ENCODE measurements around the gene DMP1.
"Not testable (repeated sequence)": the region's sequence is repeated elsewhere in the genome, so short reads cannot be mapped to it uniquely, and the experiment has no call there.

The DMP1 gene

DNA sequence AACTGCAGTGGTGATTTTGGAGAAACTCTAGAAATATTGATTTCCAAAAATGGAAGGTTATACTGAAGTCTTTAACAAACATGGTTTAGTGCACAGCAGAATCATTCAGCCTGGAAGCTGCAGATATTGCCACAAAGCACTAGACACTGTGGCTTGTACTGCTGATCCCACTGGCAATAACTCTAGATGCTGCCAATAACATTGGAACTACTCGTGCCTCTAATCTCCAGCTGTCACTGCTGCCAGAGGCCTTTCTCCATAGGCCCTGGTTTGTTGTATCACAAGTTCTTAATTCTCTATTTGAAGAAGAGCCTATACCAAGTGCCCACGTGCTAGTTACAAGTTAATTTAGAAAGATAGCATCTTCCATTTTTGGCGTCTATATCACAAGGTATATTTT lies 19.3 kb downstream of the DMP1 start:
- no peak overlapping the region for H3K4me3 ChIP-seq (ENCODE audit: control insufficient read depth, low read depth, low read length)
- TF ChIP-seq, protein P1, sequence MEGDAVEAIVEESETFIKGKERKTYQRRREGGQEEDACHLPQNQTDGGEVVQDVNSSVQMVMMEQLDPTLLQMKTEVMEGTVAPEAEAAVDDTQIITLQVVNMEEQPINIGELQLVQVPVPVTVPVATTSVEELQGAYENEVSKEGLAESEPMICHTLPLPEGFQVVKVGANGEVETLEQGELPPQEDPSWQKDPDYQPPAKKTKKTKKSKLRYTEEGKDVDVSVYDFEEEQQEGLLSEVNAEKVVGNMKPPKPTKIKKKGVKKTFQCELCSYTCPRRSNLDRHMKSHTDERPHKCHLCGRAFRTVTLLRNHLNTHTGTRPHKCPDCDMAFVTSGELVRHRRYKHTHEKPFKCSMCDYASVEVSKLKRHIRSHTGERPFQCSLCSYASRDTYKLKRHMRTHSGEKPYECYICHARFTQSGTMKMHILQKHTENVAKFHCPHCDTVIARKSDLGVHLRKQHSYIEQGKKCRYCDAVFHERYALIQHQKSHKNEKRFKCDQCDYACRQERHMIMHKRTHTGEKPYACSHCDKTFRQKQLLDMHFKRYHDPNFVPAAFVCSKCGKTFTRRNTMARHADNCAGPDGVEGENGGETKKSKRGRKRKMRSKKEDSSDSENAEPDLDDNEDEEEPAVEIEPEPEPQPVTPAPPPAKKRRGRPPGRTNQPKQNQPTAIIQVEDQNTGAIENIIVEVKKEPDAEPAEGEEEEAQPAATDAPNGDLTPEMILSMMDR (IDR thresholded peaks at IDR 0.05; ENCODE audit: control insufficient read depth, insufficient read depth, low read depth, low read length, missing control alignments), result no peak
- DNase-seq (ENCODE audit: low read depth), result no peak

DNA sequence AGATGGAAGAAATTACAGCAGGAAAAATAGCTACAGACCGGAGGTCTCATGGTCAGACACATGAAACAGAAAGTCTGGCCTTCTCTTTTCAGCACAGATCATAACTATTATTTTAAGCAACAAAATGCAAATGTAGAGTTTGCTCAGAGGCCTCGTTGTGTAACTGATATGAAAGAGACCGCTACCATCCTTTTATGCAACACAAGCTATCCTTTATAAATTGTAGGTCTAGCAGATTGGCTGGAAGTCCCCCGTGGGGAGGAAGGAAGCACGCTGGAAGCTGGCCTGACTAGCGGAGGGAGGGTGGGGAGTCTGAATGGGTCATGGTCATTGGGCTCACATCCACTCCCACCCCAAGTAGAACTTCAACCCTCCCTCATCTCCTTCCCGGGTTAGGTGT lies 27.7 kb downstream of the DMP1 start:
- TF ChIP-seq, protein P1 (IDR thresholded peaks at IDR 0.05; ENCODE audit: control insufficient read depth, insufficient read depth, low read depth, low read length, missing control alignments), result no peak
- no peak overlapping the region for H3K4me3 ChIP-seq (ENCODE audit: control insufficient read depth, low read depth, low read length)
- DNase-seq (ENCODE audit: low read depth), result no peak

DNA sequence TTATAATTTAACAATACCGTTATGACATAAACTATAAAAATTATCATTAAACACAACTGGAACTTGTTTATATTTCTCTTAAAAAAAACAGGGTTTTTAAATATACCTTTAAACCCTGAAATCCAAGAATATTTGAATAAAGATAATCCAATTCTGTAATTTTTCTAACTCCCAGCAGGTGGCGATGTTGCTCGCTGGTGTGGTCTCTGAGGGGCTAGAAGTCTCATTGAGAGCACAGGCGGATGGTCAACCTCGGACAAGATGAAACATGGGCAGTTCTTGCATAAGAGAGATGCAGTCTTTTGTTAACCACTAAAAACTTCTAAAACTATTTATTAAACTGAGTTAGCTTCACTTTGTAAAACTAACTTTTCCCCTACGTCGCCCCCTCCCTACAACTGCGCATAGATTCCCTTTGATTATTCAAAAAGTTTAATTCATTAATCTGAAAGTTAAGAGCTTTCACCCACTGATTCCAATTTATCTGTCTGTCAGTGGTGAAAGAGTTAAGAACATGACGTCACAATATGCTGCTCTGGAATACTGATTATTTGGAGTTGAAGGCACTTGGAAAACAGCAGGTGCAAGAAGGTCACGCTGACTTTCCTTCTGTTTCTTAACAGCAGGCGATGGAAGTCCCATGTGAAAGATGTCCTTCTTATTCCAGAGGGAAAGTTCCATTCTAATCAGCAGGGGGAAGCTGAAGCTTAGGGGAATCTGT lies 29.5 kb downstream of the DMP1 start:
- DNase-seq (ENCODE audit: low read depth), result peak; percentile 29
- no peak overlapping the region for H3K4me3 ChIP-seq (ENCODE audit: control insufficient read depth, low read depth, low read length)
- TF ChIP-seq, protein P1 (IDR thresholded peaks at IDR 0.05; ENCODE audit: control insufficient read depth, insufficient read depth, low read depth, low read length, missing control alignments), result peak; percentile 71

DNA sequence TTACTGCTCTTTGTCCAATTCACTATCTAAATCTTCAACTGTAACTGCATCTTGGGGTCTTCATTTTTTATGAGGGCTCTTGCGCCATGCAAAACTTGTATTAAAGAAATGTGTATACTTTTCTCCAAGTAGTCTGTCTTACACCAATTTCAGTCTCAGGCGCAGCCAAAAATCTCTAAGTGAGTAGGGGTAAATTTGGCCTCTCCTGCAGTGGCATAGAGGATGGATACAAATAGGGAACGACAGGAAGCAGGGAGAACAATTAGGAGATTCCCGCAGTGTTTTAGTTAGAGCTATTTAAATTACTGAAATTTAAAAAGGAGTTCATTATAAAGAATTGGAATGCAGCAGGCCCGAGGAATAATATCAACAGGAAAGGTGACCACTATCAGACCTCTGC lies 30.2 kb downstream of the DMP1 start:
- no peak for DNase-seq (ENCODE audit: low read depth)
- H3K4me3 ChIP-seq (ENCODE audit: control insufficient read depth, low read depth, low read length), result no peak overlapping the region
- TF ChIP-seq, protein P1 (IDR thresholded peaks at IDR 0.05; ENCODE audit: control insufficient read depth, insufficient read depth, low read depth, low read length, missing control alignments), result no peak

DNA sequence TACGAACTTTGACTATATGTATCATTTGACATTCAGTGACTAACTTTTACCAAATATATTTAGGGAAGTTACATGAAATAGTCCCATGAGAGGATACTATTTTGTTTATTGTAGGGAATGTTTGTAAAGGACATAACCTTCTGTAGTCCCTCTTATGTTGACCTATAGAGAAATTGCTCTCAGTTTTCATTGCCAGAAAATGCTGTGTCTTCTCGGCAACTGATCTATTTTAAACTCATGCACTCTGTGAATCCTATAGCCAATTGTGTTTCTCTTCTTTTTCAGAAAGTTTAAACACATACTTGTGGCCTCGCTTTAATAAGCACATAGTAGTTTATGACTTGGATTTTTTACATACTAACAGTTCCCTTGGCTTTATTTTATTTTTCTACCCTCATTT lies 38.2 kb downstream of the DMP1 start:
- TF ChIP-seq, protein P1 (IDR thresholded peaks at IDR 0.05; ENCODE audit: control insufficient read depth, insufficient read depth, low read depth, low read length, missing control alignments), result no peak
- no peak overlapping the region for H3K4me3 ChIP-seq (ENCODE audit: control insufficient read depth, low read depth, low read length)
- DNase-seq (ENCODE audit: low read depth), result no peak

DNA sequence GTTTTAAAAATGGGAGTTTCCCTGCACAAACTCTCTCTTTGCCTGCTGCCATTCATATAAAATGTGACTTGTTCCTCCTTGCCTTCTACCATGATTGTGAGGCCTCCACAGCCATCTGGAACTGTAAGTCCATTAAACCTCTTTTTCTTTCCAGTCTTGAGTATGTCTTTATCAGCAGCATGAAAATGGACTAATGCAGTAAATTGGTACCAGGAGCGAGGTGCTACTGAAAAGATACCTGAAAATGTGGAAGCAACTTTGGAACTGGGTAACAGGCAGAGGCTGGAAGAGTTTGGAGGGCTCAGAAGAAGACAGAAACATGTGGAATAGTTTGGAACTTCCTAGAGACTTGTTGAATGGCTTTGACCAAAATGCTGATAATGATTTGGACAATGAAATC lies 40.9 kb downstream of the DMP1 start:
- DNase-seq (ENCODE audit: low read depth); H3K4me3 ChIP-seq (ENCODE audit: control insufficient read depth, low read depth, low read length): not testable (repeated sequence)

DNA sequence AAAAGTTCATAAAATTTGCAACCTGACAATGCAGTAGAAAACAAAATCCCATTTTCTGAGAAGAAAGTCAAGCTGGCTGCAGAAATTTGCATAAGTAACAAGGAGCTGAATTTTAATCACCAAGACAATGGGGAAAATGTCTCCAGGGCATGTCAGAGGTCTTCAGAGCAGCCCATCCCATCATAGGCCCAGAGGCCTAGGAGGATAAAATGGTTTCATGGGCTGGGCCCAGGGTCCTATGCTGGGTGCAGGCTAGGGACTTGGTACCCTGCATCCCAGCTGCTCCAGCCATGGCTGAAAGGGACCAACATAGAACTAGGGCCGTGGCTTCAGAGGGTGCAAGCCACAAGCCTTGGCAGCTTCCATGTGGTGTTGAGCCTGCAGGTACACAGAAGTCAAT lies 42.0 kb downstream of the DMP1 start:
- not testable (repeated sequence) for H3K4me3 ChIP-seq (ENCODE audit: control insufficient read depth, low read depth, low read length)

DNA sequence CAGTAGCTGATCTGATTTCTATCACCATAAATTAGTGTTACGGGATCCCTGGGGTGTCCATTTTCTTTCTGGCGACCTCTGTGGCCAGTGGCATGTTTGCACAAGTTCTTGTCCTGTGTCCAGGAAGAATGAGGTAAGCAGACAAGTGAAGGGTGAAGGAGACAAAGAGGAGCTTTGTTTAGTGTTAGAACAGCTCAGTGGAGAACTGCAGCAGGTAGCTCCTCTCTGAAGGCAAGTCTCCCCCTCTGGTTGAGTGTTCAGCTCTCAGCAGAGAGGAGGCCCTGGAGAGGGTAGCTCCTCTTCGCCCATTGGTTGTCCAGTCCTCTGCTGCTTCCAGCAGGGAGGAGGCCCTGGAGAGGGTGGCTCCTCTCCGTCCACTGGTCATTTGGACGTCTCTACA lies 47.2 kb downstream of the DMP1 start:
- no peak for DNase-seq (ENCODE audit: low read depth)
- no peak overlapping the region for H3K4me3 ChIP-seq (ENCODE audit: control insufficient read depth, low read depth, low read length)
- TF ChIP-seq, protein P1 (IDR thresholded peaks at IDR 0.05; ENCODE audit: control insufficient read depth, insufficient read depth, low read depth, low read length, missing control alignments), result no peak

More for the DNA sequence above, 42.0 kb downstream of the DMP1 start:
- DNase-seq (ENCODE audit: low read depth), result not testable (repeated sequence)
